GM18511 (cell line): ENCODE measurements around the gene B4GALT7.

ENCODE experiments used
- ATAC-seq: cut with Tn5 transposase; IDR thresholded peaks from one replicate; pipeline ENCODE4 v1.9.1; 2021; ENCODE audit warnings: mild to moderate bottlenecking, moderate library complexity; ENCODE audit not compliant: unreplicated experiment

B4GALT7 gene

GRCh38 chr5:177592905-177593304, 7.0 kb upstream of the B4GALT7 start:
- no peak for ATAC-seq

- no peak for ATAC-seq
Observed at GRCh38 chr5:177593511-177593910, 6.4 kb upstream of the B4GALT7 start.

GRCh38 chr5:177594071-177594470, 5.9 kb upstream of the B4GALT7 start:
- no peak for ATAC-seq

- no peak for ATAC-seq
Observed at GRCh38 chr5:177595026-177595585, 4.8 kb upstream of the B4GALT7 start.

GRCh38 chr5:177595991-177596774, 3.7 kb upstream of the B4GALT7 start:
- no peak for ATAC-seq

- ATAC-seq: no peak
Observed at GRCh38 chr5:177596775-177597238, 3.1 kb upstream of the B4GALT7 start.

- no peak for ATAC-seq
Observed at GRCh38 chr5:177598477-177598876, 1.5 kb upstream of the B4GALT7 start.

GRCh38 chr5:177600508-177601018, 631 bp downstream of the B4GALT7 start:
- peak; percentile 2 for ATAC-seq

GRCh38 chr5:177601126-177601525, 1.2 kb downstream of the B4GALT7 start:
- no peak for ATAC-seq

- no peak for ATAC-seq
Observed at GRCh38 chr5:177601577-177602457, 1.9 kb downstream of the B4GALT7 start.

GRCh38 chr5:177602458-177602830, 2.5 kb downstream of the B4GALT7 start:
- no peak for ATAC-seq

- no peak for ATAC-seq
Observed at GRCh38 chr5:177603631-177604030, 3.7 kb downstream of the B4GALT7 start.

- ATAC-seq: no peak
Observed at GRCh38 chr5:177604116-177604521, 4.2 kb downstream of the B4GALT7 start.

- no peak for ATAC-seq
Observed at GRCh38 chr5:177604656-177605055, 4.7 kb downstream of the B4GALT7 start.

- ATAC-seq: no peak
Observed at GRCh38 chr5:177605078-177605477, 5.1 kb downstream of the B4GALT7 start.

- no peak for ATAC-seq
Observed at GRCh38 chr5:177605667-177606066, 5.7 kb downstream of the B4GALT7 start.

GRCh38 chr5:177606071-177607051, 6.4 kb downstream of the B4GALT7 start:
- ATAC-seq: no peak

- ATAC-seq: no peak
Observed at GRCh38 chr5:177607115-177607451, 7.2 kb downstream of the B4GALT7 start.

GRCh38 chr5:177607452-177608192, 7.7 kb downstream of the B4GALT7 start:
- peak; percentile 78 for ATAC-seq
